C4-2B (cell line): Measurements from ENCODE around the gene MARCHF6.
"Not testable (repeated sequence)": the region's sequence is repeated elsewhere in the genome, so short reads cannot be mapped to it uniquely, and the experiment has no call there.

Experiments used
- ZFX ChIP-seq: fragments of 450-650 bp; IDR thresholded peaks from 2 replicates; pipeline ENCODE4 v1.6.1; 2017
- TF ChIP-seq, protein P1 (sequence below): fragments of 450-650 bp; conservative IDR thresholded peaks from 2 replicates; pipeline ENCODE4 v1.5.1; 2017; ENCODE audit warnings: mild to moderate bottlenecking

GRCh38 chr5:10392567-10393328, 39.3 kb downstream of the MARCHF6 start:
- TF ChIP-seq, protein P1, sequence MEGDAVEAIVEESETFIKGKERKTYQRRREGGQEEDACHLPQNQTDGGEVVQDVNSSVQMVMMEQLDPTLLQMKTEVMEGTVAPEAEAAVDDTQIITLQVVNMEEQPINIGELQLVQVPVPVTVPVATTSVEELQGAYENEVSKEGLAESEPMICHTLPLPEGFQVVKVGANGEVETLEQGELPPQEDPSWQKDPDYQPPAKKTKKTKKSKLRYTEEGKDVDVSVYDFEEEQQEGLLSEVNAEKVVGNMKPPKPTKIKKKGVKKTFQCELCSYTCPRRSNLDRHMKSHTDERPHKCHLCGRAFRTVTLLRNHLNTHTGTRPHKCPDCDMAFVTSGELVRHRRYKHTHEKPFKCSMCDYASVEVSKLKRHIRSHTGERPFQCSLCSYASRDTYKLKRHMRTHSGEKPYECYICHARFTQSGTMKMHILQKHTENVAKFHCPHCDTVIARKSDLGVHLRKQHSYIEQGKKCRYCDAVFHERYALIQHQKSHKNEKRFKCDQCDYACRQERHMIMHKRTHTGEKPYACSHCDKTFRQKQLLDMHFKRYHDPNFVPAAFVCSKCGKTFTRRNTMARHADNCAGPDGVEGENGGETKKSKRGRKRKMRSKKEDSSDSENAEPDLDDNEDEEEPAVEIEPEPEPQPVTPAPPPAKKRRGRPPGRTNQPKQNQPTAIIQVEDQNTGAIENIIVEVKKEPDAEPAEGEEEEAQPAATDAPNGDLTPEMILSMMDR = not testable (repeated sequence)
- not testable (repeated sequence) for TF ChIP-seq ZFX
